AG04450 (cell line): ENCODE results near the gene ANKRD39. TPM values are rescaled to one million over a fixed set of nuclear protein-coding genes. Genes with fewer than 3 reads are reported as not detected.

Experiments
- CTCF ChIA-PET: fragments of 300-600, 350-600 bp; formaldehyde crosslinking; extraction: SDS; loops from one replicate; lab custom pipeline; 2022; ENCODE audit warnings: antibody characterized with exemption, inconsistent platforms; lab: Charles Lee
- POLR2A ChIA-PET: fragments of 350-600 bp; formaldehyde crosslinking; extraction: SDS; loops from one replicate; lab custom pipeline; 2021; ENCODE audit warnings: antibody characterized with exemption, inconsistent platforms; lab: Yijun Ruan, JAX
- DNase-seq: peaks from one replicate; pipeline ENCODE4 v3.0.0-alpha.2; 2011; ENCODE audit warnings: low read depth, low spot score
- H3K27ac ChIP-seq: one replicate; pipeline ENCODE4 v1.5.1; 2012; ENCODE audit warnings: low read depth, low read length, control low read depth
- H3K27me3 ChIP-seq: one replicate; pipeline ENCODE4 v1.6.0; 2012; ENCODE audit warnings: low read length; ENCODE audit not compliant: control insufficient read depth, insufficient read depth
- H3K4me3 ChIP-seq: 2 replicates; pipeline ENCODE4 v1.5.1; 2011; ENCODE audit warnings: mild to moderate bottlenecking, low read depth, low read length, control low read depth
- H3K9me3 ChIP-seq: 2 replicates; pipeline ENCODE4 v1.5.1; 2012; ENCODE audit warnings: low read length; ENCODE audit not compliant: control insufficient read depth, insufficient read depth
- CTCF ChIP-seq: IDR thresholded peaks from 2 replicates; pipeline ENCODE4 v1.5.1; 2011; ENCODE audit warnings: low read depth, low read length, control low read depth, inconsistent platforms
- polyA plus RNA-seq: library from polyadenylated mRNA; depleted of rRNA; stranded (reverse); fragments of >200 nt; gene quantifications from 2 replicates; pipeline ENCODE4 v1.2.3, GENCODE V29; 2011

ANKRD39 gene
- polyA plus RNA-seq, 1 experiment, result 3.8 TPM

DNA sequence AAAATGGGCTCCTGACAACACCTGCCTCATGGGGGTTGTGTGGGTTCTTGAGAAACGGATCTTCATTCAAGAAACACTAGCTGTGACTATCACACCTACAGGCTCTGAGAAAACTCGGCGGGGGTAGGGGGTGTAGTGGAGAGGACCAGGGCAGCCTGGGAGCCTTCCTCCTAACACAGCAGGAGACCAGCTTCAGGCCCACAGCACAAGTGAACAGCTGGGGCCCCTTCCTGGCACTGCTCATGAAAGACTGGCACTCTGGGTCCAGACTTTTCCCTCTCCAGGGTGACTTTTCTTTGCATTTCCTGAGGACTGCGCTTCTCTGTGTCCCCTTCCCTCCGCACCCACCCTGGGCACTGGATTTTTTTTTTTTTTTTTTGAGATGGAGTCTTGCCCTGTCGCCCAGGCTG is 19.2 kb upstream of the ANKRD39 start:
- TF ChIP-seq CTCF, result no peak
- ChIA-PET POLR2A (no interaction called here), CTCF (no interaction called here)
- H3K27ac ChIP-seq, result no peak overlapping the region
- peaks cover 10% of the 10 kb centered on the region for H3K27me3 ChIP-seq
- DNase-seq, result no peak
- H3K4me3 ChIP-seq, result no peak overlapping the region
- no peaks in the 10 kb centered on the region for H3K9me3 ChIP-seq

DNA sequence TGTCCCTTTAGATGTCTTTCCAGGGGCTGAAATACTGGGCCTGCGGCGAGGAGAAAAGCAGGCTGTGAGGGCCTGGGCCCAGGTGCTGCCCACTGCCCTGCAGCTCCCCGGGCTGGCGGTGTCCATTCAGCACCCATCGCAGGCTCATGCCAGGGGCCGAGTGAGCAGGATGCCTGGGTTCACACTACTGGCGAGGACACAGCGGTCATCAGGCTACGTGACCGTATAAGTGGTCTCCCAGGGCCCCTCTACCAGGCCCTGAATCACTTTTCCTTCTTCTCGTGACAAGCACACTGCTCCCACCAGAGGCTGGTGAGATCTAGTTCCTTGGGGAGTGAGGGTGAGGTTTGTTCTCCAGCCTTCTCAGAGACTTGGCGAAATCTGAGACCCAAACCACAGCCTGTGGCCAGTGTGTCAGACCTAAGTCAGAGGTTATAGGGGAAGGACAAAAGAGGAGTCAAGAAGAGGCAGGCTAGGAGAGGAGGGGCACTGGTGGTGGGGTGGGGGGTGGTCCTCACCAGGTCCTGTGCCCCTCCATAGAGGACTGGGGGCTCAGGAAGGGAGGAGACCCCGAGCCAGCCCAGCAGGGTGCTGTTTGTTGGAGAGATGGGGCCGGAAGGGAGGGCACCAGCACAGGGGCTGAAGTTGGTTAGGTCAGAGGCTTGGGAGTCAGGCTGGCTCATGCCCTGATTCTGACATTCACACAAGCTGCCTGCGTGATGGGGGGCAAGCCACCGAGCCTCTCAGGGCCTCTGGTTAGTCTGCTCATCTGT is 18.6 kb upstream of the ANKRD39 start:
- Histone ChIP-seq H3K27me3 (peaks cover 9% of the 10 kb centered on the region), H3K4me3 (no peak overlapping the region), H3K9me3 (no peaks in the 10 kb centered on the region), H3K27ac (no peak overlapping the region)
- no peak for TF ChIP-seq CTCF
- ChIA-PET CTCF (no interaction called here), POLR2A (no interaction called here)
- DNase-seq, result no peak

DNA sequence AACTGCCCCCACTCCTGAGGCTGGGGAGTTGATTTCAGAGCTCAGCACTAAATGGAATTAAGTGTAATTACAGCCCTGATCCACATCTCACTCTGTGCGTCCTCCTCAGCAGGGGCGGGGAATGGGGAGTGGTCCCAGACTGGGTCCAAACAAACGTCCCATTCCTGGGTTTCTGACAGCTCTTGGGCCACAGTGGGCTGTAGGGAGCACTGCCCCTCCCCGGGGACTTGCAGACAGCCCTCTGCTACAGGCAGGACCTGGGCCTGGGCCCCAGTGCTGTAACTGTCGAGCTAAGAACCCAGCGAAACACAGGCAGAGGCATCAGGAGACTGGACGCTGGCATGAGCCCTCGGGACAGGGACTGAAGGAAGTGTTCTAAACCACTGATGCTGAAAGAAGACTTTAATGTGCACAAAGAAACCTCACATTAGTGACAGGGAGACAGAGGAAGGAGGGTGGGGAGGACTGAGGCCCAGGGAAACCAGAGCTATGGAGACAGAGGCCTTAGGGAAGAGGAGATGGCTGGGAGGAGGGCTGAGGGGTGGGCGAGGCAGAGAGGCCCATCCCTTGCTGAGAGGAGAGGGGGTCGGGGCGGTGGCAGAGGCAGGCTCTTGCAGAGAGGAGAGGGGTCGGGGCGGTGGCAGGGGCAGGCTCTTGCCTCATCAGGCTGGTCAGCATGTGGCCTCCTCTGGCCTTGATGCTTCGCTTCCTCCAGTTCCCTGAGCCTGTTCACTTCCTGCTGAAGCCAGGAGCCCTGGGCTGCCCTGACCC is 17.9 kb upstream of the ANKRD39 start:
- DNase-seq, result no peak
- Histone ChIP-seq H3K9me3 (no peaks in the 10 kb centered on the region), H3K27ac (no peak overlapping the region), H3K27me3 (peaks cover 3% of the 10 kb centered on the region), H3K4me3 (no peak overlapping the region)
- ChIA-PET POLR2A (no interaction called here), CTCF (interaction anchor here (1.4 kb wide), 1 partner anchor 18 kb away, joined by 6 read pairs; the partner anchor contains the start of gene ANKRD39)
- no peak for TF ChIP-seq CTCF

- CTCF ChIA-PET, result interaction anchor here (1.2 to 1.4 kb wide), 2 partner anchors 16 to 17 kb away, joined by 3 to 6 read pairs; partner anchors contain the start of gene ANKRD39
- peaks cover 3% of the 10 kb centered on the region for H3K27me3 ChIP-seq
- no peak for DNase-seq
- no peak for TF ChIP-seq CTCF
- H3K4me3 ChIP-seq, result no peak overlapping the region
- POLR2A ChIA-PET, result no interaction called here
- H3K9me3 ChIP-seq, result no peaks in the 10 kb centered on the region
- H3K27ac ChIP-seq, result no peak overlapping the region
Measured at GRCh38 chr2:96874198-96874831, 16.5 kb upstream of the ANKRD39 start.
